Myocyte (in vitro differentiated cells): ENCODE data around the gene MARK2. TPM values are rescaled to one million over a fixed set of nuclear protein-coding genes. Genes with fewer than 3 reads are reported as not detected.
A peak's percentile ranks its signal among the peaks of the same experiment; 100 is the strongest.

Experiments
- DNase-seq: peaks from one replicate; pipeline ENCODE4 v3.0.0-alpha.2; 2012; ENCODE audit warnings: low read depth
- total RNA-seq: library from RNA; depleted of rRNA; stranded (reverse); fragments of >200 nt; gene quantifications from 2 replicates; pipeline ENCODE4 v1.2.3, GENCODE V29; 2014

MARK2 gene
- total RNA-seq, 1 donor from 2014 or later, result 25.4 TPM

DNA sequence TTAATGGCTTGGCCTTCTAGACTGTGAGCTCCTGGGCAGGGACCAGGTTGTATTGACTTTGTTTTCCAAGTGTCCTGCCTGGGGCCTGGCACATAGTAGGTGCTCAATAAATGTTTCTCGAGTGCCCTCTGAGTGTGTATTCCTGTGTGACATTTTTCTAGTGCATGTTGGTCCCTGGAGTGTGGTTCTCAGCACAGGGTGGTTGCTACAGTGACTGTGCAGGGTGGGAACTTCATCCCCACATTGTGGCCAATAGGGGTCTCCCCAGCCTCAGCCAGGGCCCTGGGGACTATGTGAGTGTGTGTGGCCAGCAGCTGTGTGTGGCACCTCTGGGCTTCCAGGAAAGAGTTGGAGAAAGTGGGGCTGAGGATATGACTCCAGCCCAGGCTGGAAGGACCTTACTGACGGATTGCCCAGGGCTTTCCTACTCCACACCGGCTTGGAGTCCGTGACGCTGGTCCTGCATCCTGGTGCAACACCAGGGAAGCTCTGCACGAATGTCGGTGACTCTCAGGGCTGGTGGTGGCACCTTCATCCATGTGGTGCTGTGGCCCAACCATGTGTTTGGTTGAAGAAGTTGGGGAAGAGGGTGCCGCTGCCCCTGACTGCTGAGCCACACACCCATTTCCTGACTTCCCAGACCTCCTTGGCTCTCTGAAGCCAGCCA is 9.0 kb upstream of the MARK2 start:
- peak; percentile 59 for DNase-seq

DNA sequence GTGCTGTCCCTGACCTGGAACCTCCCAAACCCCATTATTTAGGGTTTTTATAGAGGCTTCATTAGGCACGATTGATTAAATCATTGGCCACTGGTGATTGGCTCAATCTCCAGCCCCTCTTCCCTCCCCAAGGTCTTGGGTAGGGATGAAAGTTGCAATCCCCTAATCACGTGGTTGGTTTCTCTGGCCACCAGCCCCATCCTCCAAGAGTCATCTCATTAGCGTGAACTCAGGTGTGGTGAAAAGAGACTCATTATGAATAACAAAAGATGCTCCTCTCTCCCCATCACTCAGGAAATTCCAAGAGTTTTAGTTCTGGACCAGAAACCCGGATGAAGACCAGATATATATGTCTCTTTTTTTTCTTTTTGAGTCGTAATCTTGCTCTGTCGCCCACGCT is 7.6 kb upstream of the MARK2 start:
- DNase-seq, result no peak

- no peak for DNase-seq
Measured at GRCh38 chr11:63832336-63832735, 6.6 kb upstream of the MARK2 start.

- DNase-seq, result no peak
Measured at GRCh38 chr11:63833048-63833447, 5.9 kb upstream of the MARK2 start.

GRCh38 chr11:63834535-63835157 is 4.3 kb upstream of the MARK2 start:
- no peak for DNase-seq

GRCh38 chr11:63835158-63835545 is 3.8 kb upstream of the MARK2 start:
- no peak for DNase-seq

- peak; percentile 85 for DNase-seq
Measured at GRCh38 chr11:63837027-63837688, 1.8 kb upstream of the MARK2 start.

GRCh38 chr11:63837739-63838138 is 1.2 kb upstream of the MARK2 start:
- DNase-seq, result no peak

GRCh38 chr11:63838150-63838677 is 696 bp upstream of the MARK2 start:
- DNase-seq, result no peak

DNA sequence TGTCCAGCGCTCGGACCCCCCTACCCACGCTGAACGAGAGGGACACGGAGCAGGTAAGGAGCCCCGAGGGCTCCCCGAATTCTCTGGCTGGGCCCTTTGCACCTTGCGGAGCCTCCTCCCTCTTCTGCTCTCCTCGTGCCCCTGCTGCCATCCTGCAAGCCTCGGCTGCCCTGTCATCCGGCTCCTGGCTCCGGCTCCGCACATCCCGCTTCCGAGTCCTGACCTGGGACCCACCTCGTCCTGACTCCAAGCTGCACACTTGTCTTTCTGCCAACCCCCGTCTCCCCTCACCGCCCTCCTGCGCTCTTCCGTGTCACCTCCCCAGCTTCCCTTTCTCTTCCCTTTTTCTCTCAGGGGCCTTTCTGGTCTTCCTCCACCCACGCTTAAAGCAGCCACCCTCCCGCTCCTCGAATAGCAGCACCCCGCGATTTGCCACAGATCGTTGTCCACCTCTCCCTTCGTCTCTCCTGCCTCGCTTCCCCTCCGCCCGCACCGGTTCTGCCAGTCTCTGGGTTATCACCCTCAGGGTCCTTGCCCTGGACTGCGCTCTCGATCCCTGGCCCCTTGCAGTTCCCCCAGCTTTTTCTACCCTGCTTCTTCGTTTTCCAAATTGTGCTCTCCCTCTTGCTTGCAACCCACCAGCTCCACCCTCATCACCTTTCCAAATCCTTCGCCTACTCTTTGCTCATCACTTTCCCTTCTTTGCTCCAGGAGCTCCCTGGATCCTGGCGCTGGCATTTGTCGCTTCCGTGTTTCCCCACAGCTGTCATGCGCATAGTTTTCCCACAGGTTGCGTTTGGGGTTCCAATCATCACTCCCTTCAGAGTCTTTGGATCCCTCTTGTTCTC is 822 bp downstream of the MARK2 start:
- peak; percentile 31 for DNase-seq

DNA sequence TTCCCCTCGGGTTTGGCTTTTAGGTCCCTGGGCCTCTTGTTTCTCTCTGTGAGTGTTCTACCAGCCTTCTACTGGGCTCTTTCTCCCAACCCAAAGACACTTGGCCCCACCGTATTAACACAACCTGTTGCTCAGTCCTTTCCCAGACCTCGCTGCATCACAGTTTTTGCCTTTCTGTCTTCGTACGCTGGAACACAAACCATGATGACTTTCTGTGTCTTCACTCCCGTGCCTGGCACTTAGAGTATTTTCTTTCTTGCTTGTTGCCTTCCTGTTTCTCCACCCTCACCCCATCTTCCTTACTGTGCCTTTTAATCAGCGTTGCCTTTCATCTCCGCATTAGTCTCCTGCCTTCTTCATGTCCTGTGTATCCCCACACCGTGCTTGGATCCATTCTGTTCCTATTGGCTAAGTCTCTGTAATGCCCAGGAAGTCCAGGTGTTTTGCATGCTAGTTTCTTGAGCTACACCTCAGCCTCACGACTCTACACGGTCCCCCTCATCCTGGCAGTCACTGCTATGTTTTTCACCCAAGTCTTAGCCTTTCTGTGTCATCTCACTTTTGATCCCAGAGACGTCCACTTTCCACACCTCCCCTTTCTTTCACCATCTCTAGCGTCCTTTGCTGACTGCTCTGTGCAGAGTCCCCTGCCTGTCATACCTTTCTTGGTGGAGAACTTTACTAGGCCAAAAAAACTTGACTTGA is 1.6 kb downstream of the MARK2 start:
- DNase-seq, result no peak

DNA sequence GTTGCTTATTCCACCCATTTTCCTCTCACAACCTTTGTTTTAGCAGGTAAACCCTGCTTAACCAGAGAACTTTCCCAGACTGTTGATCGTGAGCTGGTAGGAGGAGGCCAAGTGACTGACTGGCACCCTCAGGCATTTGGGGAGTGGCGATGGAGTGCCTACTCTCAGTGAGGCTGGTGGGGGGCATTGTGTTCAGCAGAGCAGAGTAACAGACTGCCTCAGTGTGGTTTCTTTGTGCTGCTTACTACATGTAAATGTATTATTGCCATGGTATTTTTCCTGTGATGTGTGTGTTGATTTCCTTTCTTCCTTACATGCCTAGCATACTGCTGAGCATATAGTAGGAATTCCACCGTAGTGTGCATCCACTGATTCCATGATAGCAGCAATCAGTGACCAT is 2.6 kb downstream of the MARK2 start:
- peak; percentile 65 for DNase-seq

DNA sequence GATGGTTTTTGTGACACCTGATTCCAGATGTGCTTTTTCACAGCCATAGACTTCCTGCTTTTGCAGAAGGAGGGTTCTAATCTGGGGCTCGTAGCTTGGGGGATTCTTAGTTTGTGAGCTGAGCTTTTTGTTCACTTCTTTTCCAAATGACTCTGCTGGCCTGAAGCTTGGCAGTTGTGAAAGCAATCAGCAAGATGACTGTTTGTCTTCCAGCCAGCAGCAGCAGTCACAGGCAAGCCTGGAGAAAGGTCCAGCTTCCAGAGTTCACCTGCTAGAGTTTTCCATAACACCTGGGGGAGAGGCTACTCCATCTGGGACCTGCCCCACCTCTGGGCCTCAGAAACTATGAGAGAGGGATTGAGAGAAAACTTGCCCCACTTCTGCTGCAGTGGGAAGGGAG is 4.1 kb downstream of the MARK2 start:
- DNase-seq, result no peak

DNA sequence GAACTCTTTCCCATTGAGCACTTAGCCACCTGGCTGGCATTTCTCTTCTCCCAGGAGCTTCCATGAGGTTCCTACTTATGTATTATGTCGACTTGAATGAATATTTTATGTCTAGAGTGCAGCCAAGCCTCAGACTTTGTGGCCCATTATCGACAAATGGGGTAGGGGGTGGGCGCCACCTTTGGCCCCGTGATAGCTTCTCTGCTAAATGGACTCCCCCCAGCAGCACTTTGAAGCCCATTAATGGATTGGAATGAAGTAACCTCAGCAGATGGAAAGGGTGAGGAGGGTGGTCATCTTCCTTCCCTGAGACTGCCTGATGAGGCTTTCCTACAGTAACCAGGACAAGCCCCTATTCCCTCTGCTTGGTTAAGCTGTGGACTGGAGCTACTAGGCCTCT is 5.9 kb downstream of the MARK2 start:
- no peak for DNase-seq

- DNase-seq, result no peak
Measured at GRCh38 chr11:63845303-63845702, 6.4 kb downstream of the MARK2 start.

GRCh38 chr11:63845911-63846310 is 7.0 kb downstream of the MARK2 start:
- DNase-seq, result no peak

DNA sequence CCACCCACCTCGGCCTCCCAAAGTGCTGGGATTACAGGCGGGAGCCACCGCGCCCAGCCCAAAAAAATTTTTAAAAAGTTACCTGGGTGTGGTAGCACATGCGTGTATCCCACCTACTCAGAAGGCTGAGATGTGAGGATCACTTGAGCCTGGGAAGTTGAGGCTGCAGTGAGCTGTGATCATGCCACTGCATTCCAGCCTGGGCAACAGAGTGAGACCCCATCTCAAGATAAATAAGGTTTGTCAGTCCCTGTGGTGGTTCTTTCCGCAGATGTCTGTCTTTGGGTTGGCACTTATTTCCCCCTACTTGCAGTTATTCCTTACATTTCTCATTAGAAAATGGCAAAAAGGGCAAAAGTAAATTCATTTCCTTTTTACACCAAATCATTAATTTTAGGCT is 8.0 kb downstream of the MARK2 start:
- no peak for DNase-seq

GRCh38 chr11:63847363-63847762 is 8.5 kb downstream of the MARK2 start:
- DNase-seq, result no peak

GRCh38 chr11:63849691-63850090 is 10.8 kb downstream of the MARK2 start:
- no peak for DNase-seq

DNA sequence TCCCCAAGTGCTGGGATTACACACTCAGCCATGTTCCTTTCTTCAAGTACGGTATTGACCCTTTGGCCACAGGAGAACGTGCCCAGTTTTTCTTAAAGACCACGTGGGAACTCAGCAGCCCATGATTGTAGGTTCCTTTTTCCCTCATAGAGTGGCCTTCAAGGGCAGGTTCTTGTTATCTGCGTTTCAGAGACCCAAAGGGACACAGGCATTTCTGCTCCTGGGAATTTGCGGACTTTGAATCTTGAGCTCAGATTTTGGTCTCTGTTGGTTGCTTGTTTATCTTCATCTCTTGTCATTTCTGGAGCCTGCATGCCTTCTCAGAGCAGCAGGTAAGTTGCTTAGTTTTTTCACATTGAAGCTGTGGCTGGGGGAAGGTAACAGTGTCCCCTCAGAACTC is 12.0 kb downstream of the MARK2 start:
- DNase-seq, result no peak

- no peak for DNase-seq
Measured at GRCh38 chr11:63851364-63851763, 12.5 kb downstream of the MARK2 start.
